Ovary (tissue), 9 donors: ENCODE results near the gene NOTCH1. TPM values are rescaled to one million over a fixed set of nuclear protein-coding genes. Genes with fewer than 3 reads are reported as not detected.

Experiments
- DNase-seq, 5 donors: peaks; one replicate each; pipeline ENCODE4 v3.0.0-alpha.2; 2019 to 2020
- H3K27ac ChIP-seq, 2 donors: fragments of 200-600 bp; one replicate each; pipeline versions ENCODE4 v1.5.1 to v1.8.0; 2019 to 2022
- H3K27me3 ChIP-seq: fragments of 200-600 bp; one replicate; pipeline ENCODE4 v1.8.0; 2022
- H3K36me3 ChIP-seq: fragments of 200-600 bp; sonication (generic); one replicate; pipeline ENCODE4 v1.5.1; 2019
- H3K4me1 ChIP-seq: one replicate; pipeline ENCODE4 v1.8.1; 2013; ENCODE audit warnings: mild to moderate bottlenecking, moderate library complexity; ENCODE audit not compliant: insufficient read depth
- H3K4me3 ChIP-seq: fragments of 200-600 bp; sonication (generic); one replicate; pipeline ENCODE4 v1.5.1; 2017
- H3K9me3 ChIP-seq, 2 donors: fragments of 200-600 bp in 1 of 2; sonication (generic) in 1 of 2; one replicate each; pipeline versions ENCODE4 v1.5.1 to v1.8.1; 2013 to 2019; ENCODE audit warnings: mild to moderate bottlenecking in 1 of 2, moderate library complexity in 1 of 2
- EP300 ChIP-seq: sonication (generic); formaldehyde crosslinking; IDR thresholded peaks from one replicate; pipeline ENCODE4 v1.6.1; 2017; ENCODE audit warnings: antibody characterized with exemption
- POLR2A ChIP-seq: fragments of 450-650 bp; IDR thresholded peaks from one replicate; pipeline ENCODE4 v1.6.1; 2017; ENCODE audit warnings: antibody characterized with exemption, mild to moderate bottlenecking, moderate library complexity
- WGBS, 3 donors: extraction: QIAGEN DNeasy Blood & Tissue Kit in 1 of 3; methylation state at CpG; one replicate each; pipeline versions ENCODE4 v1.1.5 to v1.1.7; 2013 to 2017; 5-methylcytosine and 5-hydroxymethylcytosine counted together
- intact Hi-C, 4 donors: fragments of 100-400 bp; cut with DNase I; formaldehyde crosslinking; loops; one replicate each; pipeline versions ENCODE4 v1.11.0 to v1.15.1; 2022 to 2023
- polyA plus RNA-seq, 2 donors: library from polyadenylated mRNA; stranded (reverse); fragments of 200-250 nt in 1 of 2; fragments of 350-450 nt in 1 of 2; fragmentation: Illumina TruSeq in 1 of 2; extraction: RNeasy Lipid Tissue Mini Kit (QIAGEN cat#74804) in 1 of 2; gene quantifications; one replicate each; pipeline ENCODE4 v1.2.3, GENCODE V29; 2013 to 2014
- total RNA-seq, 7 donors: library from RNA; depleted of rRNA in 2 of 7; stranded (reverse); fragments of >200 nt in 2 of 7; fragmentation: NEBNext Ultra II Directional in 3 of 7; extraction: Animal tissue kit (Norgen Biotek cat#: 25700) in 3 of 7; gene quantifications; one replicate each; pipeline versions ENCODE4 v1.1.0 to v1.2.4, GENCODE V29; 2016 to 2023
- TF ChIP-seq, protein P1 (sequence below), 3 donors: fragments of 450-650 bp in 2 of 3; fragments of 200-600 bp in 1 of 3; IDR thresholded peaks; one replicate each; pipeline versions ENCODE4 v1.5.1 to v1.8.0; 2016 to 2022; ENCODE audit warnings: antibody characterized with exemption in 3 of 3, mild to moderate bottlenecking in 1 of 3
- donor health status: DM: no; HTN: no; CAD: no; lungs with moderate emphysema.
- donor health status: DM: no; HTN: no; CAD: no.
- donor health status: Bipolar disorder and iron deficiency.
- donor health status: DM: yes; HTN: yes; CAD: no.
- donor health status: DM: no; HTN: no; CAD: no.
- donor health status: DM: yes; HTN: yes; CAD: no.

The NOTCH1 gene
- total and polyA plus RNA-seq, 9 donors, result 2.5 to 30.9 (median 17.1) TPM

DNA sequence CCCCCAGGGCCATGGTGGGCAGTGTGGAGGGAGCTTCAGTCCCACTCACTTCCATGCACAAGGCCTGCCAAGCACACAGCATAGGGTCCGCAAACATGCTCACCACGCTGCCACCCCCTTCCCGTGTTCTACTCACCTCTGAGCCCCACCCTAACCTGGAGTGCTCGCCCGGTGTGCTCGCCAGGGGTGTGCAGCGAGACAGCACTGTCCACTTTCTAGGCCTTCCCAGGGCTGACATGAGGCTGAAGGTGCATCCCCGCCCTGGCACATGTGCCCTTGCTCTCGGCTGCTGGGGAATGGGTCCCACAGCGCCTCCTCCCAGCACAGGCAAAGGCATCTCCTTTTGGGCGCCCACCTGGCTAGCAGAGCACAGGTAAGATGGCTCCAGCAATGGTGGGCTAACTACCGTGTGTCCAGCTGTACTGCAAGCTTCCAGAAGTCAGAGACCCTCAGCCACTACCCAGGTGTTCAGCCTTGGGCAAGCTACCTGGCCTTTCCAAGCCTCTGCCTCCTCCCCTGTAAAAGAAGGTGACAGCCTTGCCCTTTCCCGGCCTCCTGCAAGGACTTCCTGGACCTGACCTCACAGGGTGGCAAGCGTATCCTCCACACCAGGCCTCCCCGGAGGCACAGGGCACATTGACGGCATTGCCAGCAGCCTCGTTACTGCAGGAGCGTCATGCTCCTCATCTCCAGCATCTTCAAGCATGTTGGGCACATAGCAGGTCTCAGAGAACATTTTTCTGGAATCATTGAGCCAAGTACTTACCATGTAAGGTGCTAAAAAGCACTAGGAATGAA, 58.8 kb downstream of the NOTCH1 start:
- no peak overlapping the region for H3K27ac ChIP-seq
- intact Hi-C loops, result loop anchor here in 2 of 4 donors (1.0 to 10.0 kb wide), 2 partner anchors 58 to 144 kb away; partner anchors contain the start of gene NOTCH1 (in 1 of the 2)
- no peak overlapping the region for H3K4me3 ChIP-seq
- DNase-seq, result no peak
- TF ChIP-seq POLR2A (no peak), EP300 (no peak)
- TF ChIP-seq, protein P1, sequence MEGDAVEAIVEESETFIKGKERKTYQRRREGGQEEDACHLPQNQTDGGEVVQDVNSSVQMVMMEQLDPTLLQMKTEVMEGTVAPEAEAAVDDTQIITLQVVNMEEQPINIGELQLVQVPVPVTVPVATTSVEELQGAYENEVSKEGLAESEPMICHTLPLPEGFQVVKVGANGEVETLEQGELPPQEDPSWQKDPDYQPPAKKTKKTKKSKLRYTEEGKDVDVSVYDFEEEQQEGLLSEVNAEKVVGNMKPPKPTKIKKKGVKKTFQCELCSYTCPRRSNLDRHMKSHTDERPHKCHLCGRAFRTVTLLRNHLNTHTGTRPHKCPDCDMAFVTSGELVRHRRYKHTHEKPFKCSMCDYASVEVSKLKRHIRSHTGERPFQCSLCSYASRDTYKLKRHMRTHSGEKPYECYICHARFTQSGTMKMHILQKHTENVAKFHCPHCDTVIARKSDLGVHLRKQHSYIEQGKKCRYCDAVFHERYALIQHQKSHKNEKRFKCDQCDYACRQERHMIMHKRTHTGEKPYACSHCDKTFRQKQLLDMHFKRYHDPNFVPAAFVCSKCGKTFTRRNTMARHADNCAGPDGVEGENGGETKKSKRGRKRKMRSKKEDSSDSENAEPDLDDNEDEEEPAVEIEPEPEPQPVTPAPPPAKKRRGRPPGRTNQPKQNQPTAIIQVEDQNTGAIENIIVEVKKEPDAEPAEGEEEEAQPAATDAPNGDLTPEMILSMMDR (IDR thresholded peaks at IDR 0.05), result no peak
- no peaks in the 10 kb centered on the region for H3K27me3 ChIP-seq
- WGBS, 3 donors, result 83 to 86% (median 84%) methylated on average over 18 of the region's 18 CpGs
- peaks cover 8% of the 10 kb centered on the region for H3K4me1 ChIP-seq
- no peaks in the 10 kb centered on the region for H3K36me3 ChIP-seq
- H3K9me3 ChIP-seq, result no peaks in the 10 kb centered on the region

- TF ChIP-seq EP300, result no peak
- DNase-seq, result no peak
- Histone ChIP-seq H3K36me3 (no peaks in the 10 kb centered on the region), H3K27me3 (no peaks in the 10 kb centered on the region), H3K9me3 (no peaks in the 10 kb centered on the region), H3K4me1 (peaks cover 10% of the 10 kb centered on the region), H3K4me3 (no peak overlapping the region), H3K27ac (no peak overlapping the region)
- intact Hi-C loops, result loop anchor here in 1 of 4 donors (10.0 kb wide), 1 partner anchor 59 kb away; the partner anchor contains the start of gene NOTCH1
- 87 to 92% (median 90%) methylated on average over 7 of the region's 7 CpGs for WGBS, 3 donors
These were observed 59.7 kb downstream of the NOTCH1 start for GRCh38 chr9:136486131-136486530.

DNA sequence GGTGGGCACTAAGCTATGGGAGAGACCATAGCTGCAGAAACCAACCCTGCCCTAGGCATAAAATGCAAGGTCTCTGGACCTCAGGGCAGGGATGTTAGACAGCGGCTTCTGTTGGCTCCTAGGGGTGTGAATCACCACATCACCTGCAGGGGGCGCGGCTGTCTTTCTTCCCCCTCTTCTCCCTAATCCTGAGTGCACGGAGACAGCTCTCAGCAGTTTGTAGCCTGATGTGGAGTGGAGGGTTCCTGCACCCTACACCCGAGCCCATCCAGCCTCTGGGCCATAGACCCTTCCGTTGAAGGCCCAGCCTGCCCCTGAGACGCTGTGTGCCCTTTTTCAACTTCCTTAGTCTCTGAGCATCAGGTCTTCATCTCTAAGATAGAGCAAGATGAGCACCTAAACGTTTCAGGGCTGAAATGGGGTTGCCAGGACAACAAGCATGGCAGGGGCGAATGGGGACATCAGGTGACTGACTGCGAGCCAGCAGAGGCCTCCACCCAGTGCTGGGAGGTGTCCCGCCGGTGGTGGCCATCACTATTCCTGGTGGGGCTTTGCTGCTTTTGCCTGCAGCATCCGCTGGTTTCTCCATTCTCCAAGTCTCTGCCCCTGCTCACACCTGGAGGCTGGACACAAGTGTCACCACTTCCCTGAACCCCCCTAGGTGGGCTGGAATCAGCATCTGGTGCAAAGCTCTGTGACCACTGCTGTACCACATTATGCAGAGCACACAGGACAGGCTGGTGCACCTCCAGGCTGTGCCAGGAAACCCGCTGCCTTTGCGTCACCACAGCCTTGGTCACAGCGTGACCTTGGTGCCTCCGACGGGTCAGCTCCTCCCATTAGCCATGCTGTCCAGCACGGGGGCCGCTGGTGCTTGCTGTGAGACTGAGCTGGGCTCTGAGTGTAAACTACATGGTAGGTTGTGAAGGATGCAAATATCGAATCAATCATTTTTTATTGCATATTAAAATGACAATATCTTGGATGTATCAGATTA, 60.5 kb downstream of the NOTCH1 start:
- peaks cover 10% of the 10 kb centered on the region for H3K4me1 ChIP-seq
- H3K27ac ChIP-seq, result no peak overlapping the region
- H3K36me3 ChIP-seq, result no peaks in the 10 kb centered on the region
- no peaks in the 10 kb centered on the region for H3K9me3 ChIP-seq
- WGBS, 3 donors, result 40 to 48% (median 41%) methylated on average over 21 of the region's 21 CpGs
- no peak for TF ChIP-seq EP300
- TF ChIP-seq POLR2A, result no peak
- TF ChIP-seq, protein P1 (IDR thresholded peaks at IDR 0.05), result peak; percentile 65 to 76 (median 71)
- H3K4me3 ChIP-seq, result no peak overlapping the region
- intact Hi-C loops, result loop anchor here in 1 of 4 donors (10.0 kb wide), 1 partner anchor 59 kb away; the partner anchor contains the start of gene NOTCH1
- peak; percentile 66 to 88 (median 83) for DNase-seq
- no peaks in the 10 kb centered on the region for H3K27me3 ChIP-seq

- WGBS, 3 donors, result 26 to 61% (median 40%) methylated on average over 36 to 59 of the region's 59 CpGs
- peaks cover 10% of the 10 kb centered on the region for H3K4me1 ChIP-seq
- DNase-seq, result peak in 3 of 5 donors; percentile 43 to 65 (median 47)
- no peaks in the 10 kb centered on the region for H3K27me3 ChIP-seq
- intact Hi-C loops, result loop anchor here in 1 of 4 donors (10.0 kb wide), 1 partner anchor 60 kb away; the partner anchor contains the start of gene NOTCH1
- H3K9me3 ChIP-seq, result no peaks in the 10 kb centered on the region
- H3K36me3 ChIP-seq, result no peaks in the 10 kb centered on the region
- H3K27ac ChIP-seq, result peak overlapping the region in 1 of 2 donors; percentile 100
- TF ChIP-seq EP300 (no peak), POLR2A (no peak)
- TF ChIP-seq, protein P1 (IDR thresholded peaks at IDR 0.05), result no peak
- peak overlapping the region; percentile 62 for H3K4me3 ChIP-seq
These were observed 61.4 kb downstream of the NOTCH1 start for GRCh38 chr9:136484153-136485048.
